ENCODE measurements around the gene OR1F1.
A peak's percentile ranks its signal among the peaks of the same experiment; 100 is the strongest.
"Not testable (repeated sequence)": the region's sequence is repeated elsewhere in the genome, so short reads cannot be mapped to it uniquely, and the experiment has no call there.

Gene OR1F1

GRCh38 chr16:3205939-3206338, 17.9 kb downstream of the OR1F1 start:
- not testable (repeated sequence) for DNase-seq

- DNase-seq = no peak
These were observed 19.3 kb downstream of the OR1F1 start for GRCh38 chr16:3207086-3207953.

GRCh38 chr16:3212006-3212405, 24.0 kb downstream of the OR1F1 start:
- no peak for DNase-seq

- DNase-seq = no peak
These were observed 24.6 kb downstream of the OR1F1 start for GRCh38 chr16:3212567-3212966.

GRCh38 chr16:3214904-3215600, 27.0 kb downstream of the OR1F1 start:
- DNase-seq = peak; percentile 18

- no peak for DNase-seq
These were observed 27.7 kb downstream of the OR1F1 start for GRCh38 chr16:3215601-3216262.

GRCh38 chr16:3216263-3216640, 28.2 kb downstream of the OR1F1 start:
- DNase-seq = no peak

- DNase-seq = no peak
These were observed 32.8 kb downstream of the OR1F1 start for GRCh38 chr16:3220839-3221238.

GRCh38 chr16:3223913-3224515, 36.0 kb downstream of the OR1F1 start:
- no peak for DNase-seq

- DNase-seq = no peak
These were observed 46.5 kb downstream of the OR1F1 start for GRCh38 chr16:3234543-3234856.

- DNase-seq = peak; percentile 94
These were observed 47.0 kb downstream of the OR1F1 start, which contains the start of gene ZNF200 for GRCh38 chr16:3234857-3235561. TSS of gene ZNF200 (minus strand) at chr16:3235158. CDS start at chr16:3233755, 1,403 bp downstream.

GRCh38 chr16:3235856-3236669, 48.1 kb downstream of the OR1F1 start:
- no peak for DNase-seq

GRCh38 chr16:3241761-3242160, 53.8 kb downstream of the OR1F1 start:
- DNase-seq = no peak

GRCh38 chr16:3242709-3243108, 54.7 kb downstream of the OR1F1 start:
- no peak for DNase-seq

GRCh38 chr16:3243882-3244281, 55.9 kb downstream of the OR1F1 start:
- DNase-seq = no peak

GRCh38 chr16:3246002-3246401, 58.0 kb downstream of the OR1F1 start:
- DNase-seq = no peak

- no peak for DNase-seq
These were observed 58.9 kb downstream of the OR1F1 start for GRCh38 chr16:3246876-3247275.

GRCh38 chr16:3248596-3248995, 60.6 kb downstream of the OR1F1 start:
- no peak for DNase-seq

- DNase-seq = no peak
These were observed 61.0 kb downstream of the OR1F1 start for GRCh38 chr16:3249020-3249419.

GRCh38 chr16:3249451-3249850, 61.4 kb downstream of the OR1F1 start:
- DNase-seq = no peak

GRCh38 chr16:3252967-3253366, 65.0 kb downstream of the OR1F1 start:
- DNase-seq = no peak

GRCh38 chr16:3254309-3254708, 66.3 kb downstream of the OR1F1 start:
- no peak for DNase-seq
